Pancreas (tissue), 10 donors: ENCODE data around the gene CCDC134. TPM values are rescaled to one million over a fixed set of nuclear protein-coding genes. Genes with fewer than 3 reads are reported as not detected.

Experiments used
- ATAC-seq, 4 donors: fragments of 200-7000 bp; cut with Tn5 transposase; one replicate each; pipeline versions ENCODE4 v1.8.0 to v1.9.1; 2020; ENCODE audit warnings: mild to moderate bottlenecking in 4 of 4, moderate library complexity in 4 of 4
- DNase-seq, 6 donors: peaks; one replicate each; pipeline ENCODE4 v3.0.0-alpha.2; 2020
- FAIRE-seq: peaks from 2 replicates; lab custom pipeline; 2012; peaks lifted over from hg19 to GRCh38; lab: Jason Lieb, UNC
- H3K27ac ChIP-seq, 4 donors: fragments of 200-600 bp; sonication (generic); 1 replicate in 3 of 4; 2 replicates in 1 of 4; pipeline versions ENCODE4 v1.5.0 to v1.8.0; 2020
- H3K27me3 ChIP-seq, 4 donors: fragments of 200-600 bp; one replicate each; pipeline ENCODE4 v1.8.0; 2021
- H3K36me3 ChIP-seq, 3 donors: fragments of 200-600 bp; sonication (generic) in 1 of 3; one replicate each; pipeline versions ENCODE4 v1.5.0 to v1.8.0; 2020 to 2021
- H3K4me1 ChIP-seq, 3 donors: fragments of 200-600 bp; one replicate each; pipeline ENCODE4 v1.8.0; 2021
- H3K4me3 ChIP-seq, 4 donors: fragments of 200-600 bp; sonication (generic) in 2 of 4; one replicate each; pipeline versions ENCODE4 v1.5.0 to v1.8.0; 2020 to 2021
- H3K9me3 ChIP-seq, 4 donors: fragments of 200-600 bp; one replicate each; pipeline ENCODE4 v1.8.0; 2021
- WGBS, 2 donors: extraction: QIAGEN DNeasy Blood & Tissue Kit; methylation state at CpG; one replicate each; pipeline ENCODE4 v1.1.7; 2013; 5-methylcytosine and 5-hydroxymethylcytosine counted together
- intact Hi-C, 3 donors: fragments of 100-400 bp; cut with DNase I; formaldehyde crosslinking; loops; one replicate each; pipeline versions ENCODE4 v1.11.1 to v1.14.2; 2022
- polyA plus RNA-seq, 2 donors: library from polyadenylated mRNA; stranded (reverse); fragments of 200-250 nt; gene quantifications; one replicate each; pipeline ENCODE4 v1.2.3, GENCODE V29; 2013
- total RNA-seq, 6 donors: library from RNA; stranded (reverse); fragmentation: NEBNext Ultra II Directional in 4 of 6; extraction: Animal tissue kit (Norgen Biotek cat#: 25700) in 4 of 6; gene quantifications; one replicate each; pipeline versions ENCODE4 v1.2.1 to v1.2.4, GENCODE V29; 2021 to 2023
- TF ChIP-seq, protein P1 (sequence below), 4 donors: fragments of 200-600 bp; sonication (generic) in 3 of 4; IDR thresholded peaks; one replicate each; pipeline versions ENCODE4 v1.5.0 to v1.8.0; 2021; ENCODE audit warnings: antibody characterized with exemption in 4 of 4
- donor health status: healthy with polysubstance abuse.
- donor health status: DM: no; HTN: no; CAD: no; lungs with moderate emphysema.
- donor health status: DM: no; HTN: no; CAD: no.
- donor health status: control.
- donor health status: control.
- donor health status: Bipolar disorder and iron deficiency.
- donor health status: DM: yes; HTN: yes; CAD: no.
- donor health status: DM: no; HTN: no; CAD: no.
- donor health status: DM: no; HTN: no; CAD: no.
- donor health status: DM: yes; HTN: yes; CAD: no.

The CCDC134 gene
- 1 to 10 TPM; 2.9 to 7.6 (median 4.9) TPM for total RNA-seq
- polyA plus RNA-seq, result 1 to 10 TPM; 1.9 to 2.0 TPM

DNA sequence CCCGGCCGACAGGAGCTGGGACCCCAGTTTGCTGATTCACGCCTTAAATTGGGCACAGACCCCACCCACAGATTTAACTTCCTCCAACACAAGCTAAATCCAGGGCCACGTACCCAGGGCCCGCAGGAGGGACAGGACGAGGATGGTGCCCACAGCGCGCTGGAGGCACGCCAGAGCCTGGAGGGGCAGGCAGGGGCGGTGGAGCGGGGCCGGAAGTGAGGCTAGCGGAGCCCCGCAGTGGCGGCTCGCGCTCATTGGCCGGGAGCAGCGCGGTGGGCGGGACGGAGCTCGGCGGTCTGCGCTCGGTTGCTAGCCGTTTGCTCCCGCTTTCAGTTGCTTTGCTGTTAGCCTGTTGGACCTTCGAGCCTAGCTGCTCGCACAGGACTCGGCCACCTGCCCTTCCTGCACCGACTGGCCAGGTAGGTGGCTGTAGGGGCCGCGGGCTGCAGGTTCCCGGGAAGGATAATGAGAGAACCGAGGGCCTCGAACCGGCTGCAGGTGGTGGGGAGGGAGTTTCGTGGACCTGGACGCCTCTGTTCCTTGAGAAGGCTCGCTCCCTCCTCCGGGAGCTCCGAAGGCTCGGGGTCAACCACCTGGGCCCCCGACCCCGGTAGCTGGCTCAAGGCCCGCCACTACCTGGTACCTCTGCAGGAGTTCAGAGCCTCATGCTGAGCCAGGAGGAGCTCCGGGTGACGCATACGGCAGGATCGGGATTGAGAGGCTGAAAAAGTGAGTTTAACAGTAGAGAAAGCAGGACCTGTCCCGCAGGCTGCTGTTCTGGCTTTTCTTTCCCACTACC is at the start of gene CCDC134:
Gene CCDC134 (plus strand): TSS at position 332 of the 799 bp plus-strand sequence. CDS start 8,212 bp downstream, outside the sequence.
- TF ChIP-seq, protein P1, sequence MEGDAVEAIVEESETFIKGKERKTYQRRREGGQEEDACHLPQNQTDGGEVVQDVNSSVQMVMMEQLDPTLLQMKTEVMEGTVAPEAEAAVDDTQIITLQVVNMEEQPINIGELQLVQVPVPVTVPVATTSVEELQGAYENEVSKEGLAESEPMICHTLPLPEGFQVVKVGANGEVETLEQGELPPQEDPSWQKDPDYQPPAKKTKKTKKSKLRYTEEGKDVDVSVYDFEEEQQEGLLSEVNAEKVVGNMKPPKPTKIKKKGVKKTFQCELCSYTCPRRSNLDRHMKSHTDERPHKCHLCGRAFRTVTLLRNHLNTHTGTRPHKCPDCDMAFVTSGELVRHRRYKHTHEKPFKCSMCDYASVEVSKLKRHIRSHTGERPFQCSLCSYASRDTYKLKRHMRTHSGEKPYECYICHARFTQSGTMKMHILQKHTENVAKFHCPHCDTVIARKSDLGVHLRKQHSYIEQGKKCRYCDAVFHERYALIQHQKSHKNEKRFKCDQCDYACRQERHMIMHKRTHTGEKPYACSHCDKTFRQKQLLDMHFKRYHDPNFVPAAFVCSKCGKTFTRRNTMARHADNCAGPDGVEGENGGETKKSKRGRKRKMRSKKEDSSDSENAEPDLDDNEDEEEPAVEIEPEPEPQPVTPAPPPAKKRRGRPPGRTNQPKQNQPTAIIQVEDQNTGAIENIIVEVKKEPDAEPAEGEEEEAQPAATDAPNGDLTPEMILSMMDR (IDR thresholded peaks at IDR 0.05), result no peak
- no peak for FAIRE-seq
- ATAC-seq, result peak; percentile 98 to 100 (median 98)

DNA sequence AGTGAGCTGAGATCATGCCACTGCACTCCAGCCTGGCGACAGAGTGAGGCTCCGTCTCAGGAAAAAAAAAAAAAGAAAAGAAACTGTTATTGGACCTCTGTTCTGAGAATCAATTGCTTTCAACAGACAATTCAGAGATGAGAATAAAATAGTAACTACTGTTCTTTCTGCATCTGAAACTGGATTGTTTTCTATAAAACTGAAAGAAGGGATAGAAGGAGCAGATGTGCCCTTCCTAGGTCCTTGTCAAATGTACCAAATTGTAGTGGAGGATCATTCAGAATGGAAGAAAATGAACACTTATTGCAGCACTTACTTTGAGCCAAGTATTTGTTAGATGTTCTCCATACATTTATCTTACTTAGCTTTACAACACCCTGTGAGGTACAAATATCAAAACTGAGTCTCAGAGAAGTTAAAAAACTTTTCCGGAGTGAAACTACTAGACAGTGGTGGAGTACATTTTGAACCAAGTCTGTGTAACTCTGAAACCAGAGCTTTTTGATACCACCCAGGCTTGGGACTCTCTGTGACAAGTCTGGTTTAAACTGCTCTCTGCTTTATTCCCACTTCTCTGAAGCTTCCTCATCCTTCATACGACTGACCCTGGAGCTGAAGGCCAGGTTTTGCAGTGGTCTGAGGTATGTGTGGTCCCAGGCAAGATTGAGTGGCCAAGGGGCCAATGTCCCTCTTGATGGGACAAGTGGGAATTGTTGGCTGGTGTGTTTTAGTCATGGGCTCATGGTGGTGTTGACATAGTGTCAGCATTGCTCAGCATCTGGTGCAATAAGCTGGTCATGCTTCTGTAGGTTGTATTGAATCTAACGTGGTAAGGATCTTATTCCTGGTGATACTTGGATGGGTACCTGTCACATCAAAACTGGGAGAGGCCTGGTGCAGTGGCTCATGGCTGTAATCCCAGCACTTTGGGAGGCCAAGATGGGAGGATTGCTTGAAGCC is 48.2 kb upstream of the CCDC134 start:
- Histone ChIP-seq H3K36me3 (no peaks in the 10 kb centered on the region), H3K27me3 (no peaks in the 10 kb centered on the region), H3K4me3 (no peak overlapping the region), H3K4me1 (no peaks in the 10 kb centered on the region), H3K27ac (no peak overlapping the region), H3K9me3 (no peaks in the 10 kb centered on the region)
- intact Hi-C loops, result no loop called here
- no peak for ATAC-seq
- WGBS, 2 donors, result 73% methylated on average over 5 of the region's 5 CpGs
- no peak for DNase-seq
- TF ChIP-seq, protein P1 (IDR thresholded peaks at IDR 0.05), result no peak
- no peak for FAIRE-seq

More for the DNA sequence above, at the start of gene CCDC134:
- peak; percentile 90 to 97 (median 94) for DNase-seq
- WGBS, 2 donors, result 0% methylated on average over 52 of the region's 52 CpGs
- intact Hi-C loops, result no loop called here
- H3K27me3 ChIP-seq, result no peaks in the 10 kb centered on the region
- H3K4me1 ChIP-seq, result peaks cover 0 to 13% (median 6%) of the 10 kb centered on the region in 3 donors
- peak within 1 kb of the TSS; percentile 68 to 87 (median 76) for H3K27ac ChIP-seq
- peak within 1 kb of the TSS; percentile 51 to 88 (median 76) for H3K4me3 ChIP-seq
- H3K9me3 ChIP-seq, result no peaks in the 10 kb centered on the region
- no peaks in the 10 kb centered on the region for H3K36me3 ChIP-seq

DNA sequence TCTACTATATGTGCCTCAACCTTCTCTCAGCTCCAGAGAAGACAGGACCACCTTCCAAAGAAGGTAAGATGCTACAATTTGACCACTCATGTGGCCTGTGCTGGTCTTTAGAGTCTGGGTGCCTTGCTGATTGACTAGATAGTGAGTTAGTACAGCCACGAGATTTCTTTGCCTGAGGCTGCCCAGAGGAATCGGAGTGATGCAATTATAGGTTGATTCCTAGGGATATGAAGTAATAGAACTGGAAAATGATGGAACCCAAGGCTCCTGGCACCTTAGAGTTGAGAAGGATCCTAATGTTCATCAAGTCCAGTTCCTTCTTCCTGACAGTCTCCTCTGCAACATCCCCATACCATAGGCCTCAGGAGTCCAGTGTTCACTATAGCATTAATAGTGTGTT is 46.5 kb upstream of the CCDC134 start:
- H3K27me3 ChIP-seq, result no peaks in the 10 kb centered on the region
- ATAC-seq (no peak), FAIRE-seq (no peak), DNase-seq (no peak)
- TF ChIP-seq, protein P1 (IDR thresholded peaks at IDR 0.05), result no peak
- 41 to 43% methylated on average over 2 of the region's 2 CpGs for WGBS, 2 donors
- H3K36me3 ChIP-seq, result no peaks in the 10 kb centered on the region
- H3K9me3 ChIP-seq, result no peaks in the 10 kb centered on the region
- H3K27ac ChIP-seq, result no peak overlapping the region
- intact Hi-C loops, result no loop called here
- no peak overlapping the region for H3K4me3 ChIP-seq
- H3K4me1 ChIP-seq, result no peaks in the 10 kb centered on the region

DNA sequence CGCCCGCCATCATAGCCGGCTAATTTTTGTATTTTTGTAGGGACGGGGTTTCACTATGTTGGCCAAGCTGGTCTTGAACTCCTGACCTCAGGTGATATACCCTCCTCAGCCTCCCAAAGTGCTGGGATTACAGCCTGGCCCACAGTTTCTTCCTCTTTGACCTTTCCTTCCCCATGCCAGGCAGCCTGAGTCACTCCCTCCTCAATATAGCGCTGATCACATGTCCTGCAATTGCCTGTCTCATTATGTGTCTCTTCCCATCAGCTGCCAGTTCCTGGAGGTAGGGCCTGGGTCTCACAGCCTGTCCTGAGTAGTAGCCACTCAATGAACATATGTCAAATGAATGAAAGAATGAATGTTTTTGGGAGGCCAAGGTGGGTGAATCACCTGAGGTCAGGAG is 43.0 kb upstream of the CCDC134 start:
- DNase-seq, result no peak
- no peaks in the 10 kb centered on the region for H3K9me3 ChIP-seq
- intact Hi-C loops, result no loop called here
- no peak overlapping the region for H3K4me3 ChIP-seq
- H3K36me3 ChIP-seq, result no peaks in the 10 kb centered on the region
- TF ChIP-seq, protein P1 (IDR thresholded peaks at IDR 0.05), result no peak
- ATAC-seq, result no peak
- FAIRE-seq, result no peak
- WGBS, 2 donors, result 90 to 99% methylated on average over 5 of the region's 5 CpGs
- no peak overlapping the region for H3K27ac ChIP-seq
- no peaks in the 10 kb centered on the region for H3K27me3 ChIP-seq
- no peaks in the 10 kb centered on the region for H3K4me1 ChIP-seq
